ENCODE data around the gene ARAP1.

- TF ChIP-seq CTCF (conservative IDR thresholded peaks at IDR 0.05 in 1 of 2, IDR thresholded peaks at IDR 0.05 in 1 of 2; ENCODE audit: extremely low read depth in 1 of 2, insufficient read depth in 1 of 2, low read depth in 1 of 2, low read length in 2 of 2) (no peak), EZH2 (IDR thresholded peaks at IDR 0.05; ENCODE audit: borderline replicate concordance, low read length) (no peak)
Measured at GRCh38 chr11:72671152-72672099, 80.8 kb downstream of the ARAP1 start.
